HG03097 (cell line): ENCODE measurements around the gene GNAO1.
"Not testable (repeated sequence)": the region's sequence is repeated elsewhere in the genome, so short reads cannot be mapped to it uniquely, and the experiment has no call there.

Source experiments
- ATAC-seq: cut with Tn5 transposase; IDR thresholded peaks from one replicate; pipeline ENCODE4 v1.9.1; 2021; ENCODE audit not compliant: unreplicated experiment, low FRiP score

GNAO1 gene

GRCh38 chr16:56357241-56357764, 166.0 kb downstream of the GNAO1 start:
- ATAC-seq = no peak

DNA sequence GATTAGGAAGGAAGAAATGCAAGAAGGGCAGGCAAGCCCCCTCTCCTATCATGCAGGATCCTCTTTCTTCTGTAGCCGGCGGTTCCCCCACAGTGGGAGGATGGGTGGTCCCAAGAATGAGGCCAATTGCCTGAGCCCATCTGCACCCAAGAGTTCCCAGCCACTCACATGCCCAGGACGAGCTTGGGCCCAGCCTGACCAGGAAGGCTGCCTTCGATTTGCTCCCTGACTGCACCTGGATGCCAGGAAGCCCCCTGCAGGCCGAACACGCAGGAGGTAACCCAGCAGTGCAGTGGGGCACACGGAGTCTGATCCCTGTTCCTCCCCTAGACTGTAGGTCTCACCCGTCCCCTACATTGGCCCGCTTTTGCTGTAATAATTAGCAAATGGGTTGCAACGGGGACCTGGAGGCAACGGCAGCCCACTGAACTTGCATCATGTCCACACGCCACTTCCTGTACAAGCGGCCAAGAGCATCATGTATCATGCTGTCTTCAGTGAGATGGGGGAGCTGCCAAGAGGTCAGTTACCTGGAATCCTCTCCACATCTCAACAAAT, 166.6 kb downstream of the GNAO1 start:
- no peak for ATAC-seq

DNA sequence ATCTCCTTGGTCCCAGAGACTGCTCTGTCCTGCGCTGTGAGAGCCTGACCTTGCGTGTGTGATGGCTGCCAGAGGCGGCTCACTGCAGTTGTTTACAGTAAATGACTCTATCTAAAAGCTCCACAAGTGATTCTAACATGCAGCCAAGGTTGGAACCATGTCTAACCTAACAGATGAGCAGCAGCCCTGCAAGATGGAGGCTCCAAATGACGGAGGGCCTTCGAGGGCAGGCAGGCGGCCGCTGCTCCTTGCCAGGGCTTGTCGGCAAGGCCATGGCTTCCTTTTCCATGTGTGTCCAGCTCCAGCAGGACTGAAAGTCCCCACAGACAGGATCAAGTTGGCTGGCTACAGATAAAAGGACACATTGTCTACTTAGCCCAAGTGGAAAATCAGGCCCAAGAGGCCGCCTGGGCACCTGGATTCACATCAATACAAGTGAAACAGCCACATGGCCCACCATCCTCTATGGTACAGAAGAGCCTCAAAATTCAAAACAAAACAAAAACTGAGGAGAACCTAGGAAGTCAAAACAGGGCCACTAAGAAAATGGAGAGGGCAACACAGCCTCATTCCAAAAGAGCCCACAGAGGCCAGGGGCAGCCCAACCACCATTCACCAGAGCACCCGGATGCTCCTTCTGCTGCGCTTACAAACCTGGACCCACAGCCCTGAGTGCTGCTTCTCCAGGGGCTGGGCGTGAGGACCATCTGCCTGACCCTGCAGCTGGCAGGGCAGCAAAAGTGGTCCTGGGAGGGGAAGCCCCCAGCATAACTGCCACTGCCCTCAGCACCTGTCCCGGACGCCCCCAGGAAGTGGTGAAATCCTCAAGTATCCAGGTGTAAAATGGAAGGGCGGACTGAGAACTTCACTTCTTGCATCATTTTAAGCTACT, 169.1 kb downstream of the GNAO1 start:
- no peak for ATAC-seq

DNA sequence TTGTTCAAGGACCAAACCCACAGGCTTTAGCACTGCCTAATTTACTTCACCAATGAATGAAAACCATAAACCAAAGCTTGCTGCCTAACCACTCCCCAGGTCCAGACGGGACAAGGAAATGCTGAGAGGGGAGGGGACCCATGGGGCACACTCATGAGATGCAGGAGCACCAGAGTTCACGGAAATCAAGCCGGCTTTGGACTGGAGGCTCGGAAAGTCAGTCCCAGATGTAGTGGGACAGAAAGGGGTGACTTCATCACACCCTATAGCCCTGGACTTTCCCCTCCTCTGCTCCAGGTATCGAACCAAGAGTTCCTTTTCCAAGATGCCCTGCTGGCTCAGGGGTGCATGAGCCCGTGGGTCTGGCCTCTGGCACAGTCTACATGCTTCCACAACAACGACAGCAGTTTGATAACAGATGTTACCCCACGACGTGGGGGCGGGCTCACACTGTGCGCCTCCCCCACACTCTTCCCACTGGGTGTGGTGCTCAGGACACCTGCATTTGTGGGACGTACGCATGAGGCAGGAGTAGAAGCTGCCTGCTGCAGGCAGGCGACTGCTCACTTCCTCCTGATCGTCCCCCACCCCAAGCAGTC, 170.9 kb downstream of the GNAO1 start:
- ATAC-seq = no peak

GRCh38 chr16:56362706-56363105, 171.4 kb downstream of the GNAO1 start:
- ATAC-seq = no peak

DNA sequence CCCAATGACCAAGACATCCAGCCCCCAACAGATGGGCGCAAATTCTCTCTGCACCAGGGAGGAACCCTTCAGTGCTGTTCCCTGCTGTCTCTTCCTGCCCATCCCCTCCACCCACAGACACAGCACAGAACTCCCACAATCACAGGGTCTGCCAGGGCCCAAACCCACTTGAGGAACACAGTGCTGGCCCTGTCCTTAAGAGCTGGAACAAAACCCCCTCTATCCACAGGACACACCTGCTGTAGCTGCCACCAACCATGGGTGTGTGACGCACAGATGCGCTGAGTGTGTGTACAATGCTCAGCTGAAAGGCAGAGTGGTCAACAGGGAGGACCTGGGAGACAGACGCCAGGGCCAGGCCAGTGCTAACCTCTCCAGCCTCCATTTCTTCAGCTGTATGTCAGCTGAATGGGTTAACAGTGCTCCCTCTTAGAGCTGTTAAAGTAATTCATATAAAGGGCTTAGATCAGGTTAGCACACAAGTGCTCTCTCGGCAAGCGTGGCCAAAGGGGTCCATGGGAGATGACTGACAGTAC, 172.0 kb downstream of the GNAO1 start:
- ATAC-seq = no peak

DNA sequence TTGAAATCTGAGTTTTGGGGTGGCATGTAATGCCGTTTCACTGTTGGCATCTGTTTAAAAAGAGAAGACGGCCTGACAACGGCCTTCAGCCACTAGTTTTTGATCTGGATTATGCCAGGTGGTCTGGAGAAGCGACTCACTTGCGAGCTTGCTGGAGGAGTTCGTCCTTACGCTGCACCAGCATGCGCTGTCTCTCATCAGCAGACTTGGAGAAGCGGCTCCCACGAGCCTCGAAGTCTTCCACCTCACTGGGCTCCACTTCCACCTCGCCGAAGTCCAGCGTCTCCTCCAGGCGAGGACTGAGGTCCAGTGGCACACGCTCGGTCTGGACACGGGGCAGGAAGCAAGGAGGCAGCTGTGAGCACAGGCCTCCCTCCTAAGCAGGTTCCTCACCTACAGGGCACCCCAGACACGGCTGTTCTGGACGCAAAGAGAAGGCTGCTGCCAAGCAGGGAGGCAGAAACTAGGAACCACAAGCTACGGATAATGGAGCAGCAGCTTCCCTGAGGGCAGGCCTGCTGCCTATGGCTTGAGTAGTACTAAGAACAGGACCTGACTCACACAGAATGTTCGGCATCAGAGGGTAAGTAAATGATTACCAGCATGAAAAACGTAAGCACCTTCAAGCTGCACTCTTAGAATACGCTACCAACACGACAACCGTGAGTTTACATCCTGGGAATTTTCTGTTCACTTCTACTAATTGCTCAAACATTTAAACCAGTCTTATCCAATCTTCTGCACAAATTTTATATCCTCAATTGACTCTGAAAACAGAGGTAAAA, 172.7 kb downstream of the GNAO1 start:
- ATAC-seq = no peak

- ATAC-seq = no peak
Measured at GRCh38 chr16:56364865-56365264, 173.6 kb downstream of the GNAO1 start.

DNA sequence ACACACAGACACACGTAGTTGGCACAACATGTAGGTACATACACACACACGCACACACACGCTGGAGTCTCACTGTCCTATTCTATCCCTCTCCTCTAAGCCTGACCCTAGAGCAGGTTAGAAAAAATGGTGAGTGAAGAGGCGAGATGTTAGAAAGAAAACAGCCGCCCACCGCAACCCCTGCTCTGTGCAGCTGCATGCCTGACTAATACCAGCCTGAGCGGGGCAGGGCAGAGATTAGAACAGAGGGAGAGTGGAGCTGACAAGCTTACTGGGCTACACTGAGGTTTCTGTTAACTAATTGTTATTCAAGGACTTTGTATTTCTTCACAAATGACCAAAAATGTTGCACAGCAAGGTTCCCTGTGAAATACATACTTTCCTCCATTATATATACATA, 174.3 kb downstream of the GNAO1 start:
- ATAC-seq = no peak

DNA sequence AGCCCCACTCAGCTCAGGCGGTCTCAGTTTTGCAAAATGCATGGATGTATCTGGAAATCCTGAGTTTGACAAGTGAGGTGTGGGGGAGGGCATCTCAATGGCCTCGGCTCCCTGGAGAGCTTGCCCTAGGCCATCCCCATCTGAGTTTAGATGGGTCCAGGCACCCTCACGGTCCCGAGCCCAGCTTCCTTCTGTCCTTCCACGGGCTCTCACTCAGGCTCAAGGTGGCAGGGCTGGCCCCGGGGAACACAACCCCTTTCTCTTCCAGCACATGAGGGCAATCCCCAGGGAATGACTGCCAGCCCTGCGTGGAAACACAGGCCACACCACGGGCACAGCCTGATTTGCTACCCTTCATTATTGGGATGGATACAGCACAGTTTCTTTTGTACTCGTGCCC, 175.7 kb downstream of the GNAO1 start:
- ATAC-seq = no peak

- ATAC-seq = no peak
Measured at GRCh38 chr16:56367764-56368163, 176.5 kb downstream of the GNAO1 start.

GRCh38 chr16:56368545-56368944, 177.3 kb downstream of the GNAO1 start:
- no peak for ATAC-seq

GRCh38 chr16:56369202-56369601, 177.9 kb downstream of the GNAO1 start:
- ATAC-seq = no peak

- ATAC-seq = no peak
Measured at GRCh38 chr16:56370185-56370874, 179.0 kb downstream of the GNAO1 start.

- no peak for ATAC-seq
Measured at GRCh38 chr16:56370875-56371659, 179.8 kb downstream of the GNAO1 start.

DNA sequence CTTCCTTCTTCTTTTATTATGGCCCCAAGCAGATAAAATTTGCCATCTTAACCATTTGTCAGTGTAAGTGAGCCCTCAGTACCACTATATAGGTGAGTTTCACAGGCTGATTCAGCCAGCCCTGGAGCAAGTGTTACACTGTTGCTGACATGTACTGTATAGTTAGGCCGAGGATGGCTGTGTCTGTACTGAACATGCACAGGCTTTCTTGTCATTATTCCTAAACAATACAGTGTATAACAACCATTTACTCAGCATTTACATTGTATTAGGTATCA, 180.3 kb downstream of the GNAO1 start:
- no peak for ATAC-seq

GRCh38 chr16:56372013-56372634, 180.8 kb downstream of the GNAO1 start:
- ATAC-seq = no peak

GRCh38 chr16:56373003-56373402, 181.7 kb downstream of the GNAO1 start:
- no peak for ATAC-seq

- ATAC-seq = not testable (repeated sequence)
Measured at GRCh38 chr16:56375792-56376191, 184.5 kb downstream of the GNAO1 start.
